GM21360 (cell line): ENCODE measurements around the gene DOK6.
A peak's percentile ranks its signal among the peaks of the same experiment; 100 is the strongest.
"Not testable (repeated sequence)": the region's sequence is repeated elsewhere in the genome, so short reads cannot be mapped to it uniquely, and the experiment has no call there.

Experiments
- ATAC-seq: cut with Tn5 transposase; IDR thresholded peaks from one replicate; pipeline ENCODE4 v1.9.1; 2021; ENCODE audit warnings: mild to moderate bottlenecking, moderate library complexity; ENCODE audit not compliant: unreplicated experiment

DOK6 gene

GRCh38 chr18:69617408-69617807, 216.7 kb downstream of the DOK6 start:
- ATAC-seq: no peak

- ATAC-seq: no peak
Observed at GRCh38 chr18:69617888-69618287, 217.2 kb downstream of the DOK6 start.

GRCh38 chr18:69622184-69622583, 221.5 kb downstream of the DOK6 start:
- ATAC-seq: no peak

- no peak for ATAC-seq
Observed at GRCh38 chr18:69622961-69623360, 222.3 kb downstream of the DOK6 start.

GRCh38 chr18:69626171-69626570, 225.5 kb downstream of the DOK6 start:
- no peak for ATAC-seq

- ATAC-seq: no peak
Observed at GRCh38 chr18:69626643-69627242, 226.1 kb downstream of the DOK6 start.

GRCh38 chr18:69628774-69629359, 228.2 kb downstream of the DOK6 start:
- ATAC-seq: no peak

- ATAC-seq: no peak
Observed at GRCh38 chr18:69631281-69631680, 230.6 kb downstream of the DOK6 start.

GRCh38 chr18:69635482-69635881, 234.8 kb downstream of the DOK6 start:
- ATAC-seq: no peak

- ATAC-seq: peak; percentile 82
Observed at GRCh38 chr18:69636529-69637301, 236.0 kb downstream of the DOK6 start.

- ATAC-seq: no peak
Observed at GRCh38 chr18:69638056-69638455, 237.4 kb downstream of the DOK6 start.

- ATAC-seq: no peak
Observed at GRCh38 chr18:69647702-69648101, 247.0 kb downstream of the DOK6 start.

- no peak for ATAC-seq
Observed at GRCh38 chr18:69648486-69648885, 247.8 kb downstream of the DOK6 start.

- no peak for ATAC-seq
Observed at GRCh38 chr18:69649684-69650083, 249.0 kb downstream of the DOK6 start.

- ATAC-seq: no peak
Observed at GRCh38 chr18:69651243-69651642, 250.6 kb downstream of the DOK6 start.

- no peak for ATAC-seq
Observed at GRCh38 chr18:69655816-69656215, 255.1 kb downstream of the DOK6 start.

GRCh38 chr18:69658103-69658502, 257.4 kb downstream of the DOK6 start:
- ATAC-seq: no peak

GRCh38 chr18:69658685-69659084, 258.0 kb downstream of the DOK6 start:
- no peak for ATAC-seq

- no peak for ATAC-seq
Observed at GRCh38 chr18:69659142-69659651, 258.5 kb downstream of the DOK6 start.

- not testable (repeated sequence) for ATAC-seq
Observed at GRCh38 chr18:69662090-69662489, 261.4 kb downstream of the DOK6 start.

- ATAC-seq: no peak
Observed at GRCh38 chr18:69664399-69664798, 263.7 kb downstream of the DOK6 start.

GRCh38 chr18:69674292-69674877, 273.7 kb downstream of the DOK6 start:
- ATAC-seq: no peak
